Measurements from ENCODE around the gene VWF.
A peak's percentile ranks its signal among the peaks of the same experiment; 100 is the strongest.

DNA sequence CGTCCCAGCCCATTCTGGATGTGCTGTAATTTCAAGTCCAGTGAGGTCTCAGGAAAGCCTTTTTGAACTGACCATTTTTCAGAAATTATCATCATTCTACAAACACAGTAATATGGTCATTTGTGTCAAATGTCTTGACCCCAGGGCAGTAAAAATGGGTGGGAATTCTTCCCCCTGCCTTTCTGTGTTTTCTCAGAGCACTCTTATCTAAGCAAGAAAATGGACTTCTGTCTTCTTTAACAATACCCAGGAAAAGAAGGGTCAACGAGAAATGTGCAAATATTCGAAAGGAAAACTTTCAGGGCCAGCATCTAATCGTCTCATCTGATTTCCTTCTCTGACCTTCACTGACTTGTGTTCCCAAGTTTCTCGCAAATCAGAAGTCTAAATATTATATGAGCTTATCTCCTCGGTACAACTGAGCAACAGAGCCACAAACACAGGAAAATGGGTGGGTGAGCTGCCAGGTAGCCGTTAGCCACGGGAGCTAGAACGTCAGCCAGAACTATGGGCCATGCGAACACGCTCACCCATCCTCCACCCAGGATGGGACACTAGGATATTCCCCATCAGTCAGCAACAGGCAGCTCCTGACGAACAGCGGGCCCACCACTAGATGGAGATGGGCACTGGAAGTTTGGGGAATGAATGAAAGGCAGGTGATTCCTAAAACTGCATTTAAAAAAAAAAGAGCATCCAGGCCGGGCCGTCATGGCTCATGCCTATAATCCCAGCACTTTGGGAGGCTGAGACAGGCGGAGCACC lies 57.1 kb downstream of the VWF start:
- TF ChIP-seq, protein P1, sequence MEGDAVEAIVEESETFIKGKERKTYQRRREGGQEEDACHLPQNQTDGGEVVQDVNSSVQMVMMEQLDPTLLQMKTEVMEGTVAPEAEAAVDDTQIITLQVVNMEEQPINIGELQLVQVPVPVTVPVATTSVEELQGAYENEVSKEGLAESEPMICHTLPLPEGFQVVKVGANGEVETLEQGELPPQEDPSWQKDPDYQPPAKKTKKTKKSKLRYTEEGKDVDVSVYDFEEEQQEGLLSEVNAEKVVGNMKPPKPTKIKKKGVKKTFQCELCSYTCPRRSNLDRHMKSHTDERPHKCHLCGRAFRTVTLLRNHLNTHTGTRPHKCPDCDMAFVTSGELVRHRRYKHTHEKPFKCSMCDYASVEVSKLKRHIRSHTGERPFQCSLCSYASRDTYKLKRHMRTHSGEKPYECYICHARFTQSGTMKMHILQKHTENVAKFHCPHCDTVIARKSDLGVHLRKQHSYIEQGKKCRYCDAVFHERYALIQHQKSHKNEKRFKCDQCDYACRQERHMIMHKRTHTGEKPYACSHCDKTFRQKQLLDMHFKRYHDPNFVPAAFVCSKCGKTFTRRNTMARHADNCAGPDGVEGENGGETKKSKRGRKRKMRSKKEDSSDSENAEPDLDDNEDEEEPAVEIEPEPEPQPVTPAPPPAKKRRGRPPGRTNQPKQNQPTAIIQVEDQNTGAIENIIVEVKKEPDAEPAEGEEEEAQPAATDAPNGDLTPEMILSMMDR (conservative IDR thresholded peaks at IDR 0.05; ENCODE audit: low read depth in 2 of 2) = peak; percentile 64 to 82
- TF ChIP-seq POLR2AphosphoS5 (IDR thresholded peaks at IDR 0.05; ENCODE audit: low read depth) (no peak), CREB1 (CRISPR knock-in tag; IDR thresholded peaks at IDR 0.05; ENCODE audit: low read depth) (no peak), EZH2 (IDR thresholded peaks at IDR 0.05; ENCODE audit: low read depth, unreplicated experiment) (no peak), EZH2phosphoT487 (IDR thresholded peaks at IDR 0.05; ENCODE audit: unreplicated experiment) (no peak), NANOG (IDR thresholded peaks at IDR 0.05; ENCODE audit: borderline replicate concordance) (no peak), ETS1 (IDR thresholded peaks at IDR 0.05) (no peak), JUNB (IDR thresholded peaks at IDR 0.05; ENCODE audit: unreplicated experiment) (no peak), STAT1 (IDR thresholded peaks at IDR 0.05; ENCODE audit: unreplicated experiment) (no peak), ZNF114 (CRISPR knock-in tag; IDR thresholded peaks at IDR 0.05) (no peak), ZNF331 (CRISPR knock-in tag; IDR thresholded peaks at IDR 0.05; ENCODE audit: low read depth) (no peak), ZNF462 (CRISPR knock-in tag; IDR thresholded peaks at IDR 0.05) (no peak)
- TF ChIP-seq, protein P2, sequence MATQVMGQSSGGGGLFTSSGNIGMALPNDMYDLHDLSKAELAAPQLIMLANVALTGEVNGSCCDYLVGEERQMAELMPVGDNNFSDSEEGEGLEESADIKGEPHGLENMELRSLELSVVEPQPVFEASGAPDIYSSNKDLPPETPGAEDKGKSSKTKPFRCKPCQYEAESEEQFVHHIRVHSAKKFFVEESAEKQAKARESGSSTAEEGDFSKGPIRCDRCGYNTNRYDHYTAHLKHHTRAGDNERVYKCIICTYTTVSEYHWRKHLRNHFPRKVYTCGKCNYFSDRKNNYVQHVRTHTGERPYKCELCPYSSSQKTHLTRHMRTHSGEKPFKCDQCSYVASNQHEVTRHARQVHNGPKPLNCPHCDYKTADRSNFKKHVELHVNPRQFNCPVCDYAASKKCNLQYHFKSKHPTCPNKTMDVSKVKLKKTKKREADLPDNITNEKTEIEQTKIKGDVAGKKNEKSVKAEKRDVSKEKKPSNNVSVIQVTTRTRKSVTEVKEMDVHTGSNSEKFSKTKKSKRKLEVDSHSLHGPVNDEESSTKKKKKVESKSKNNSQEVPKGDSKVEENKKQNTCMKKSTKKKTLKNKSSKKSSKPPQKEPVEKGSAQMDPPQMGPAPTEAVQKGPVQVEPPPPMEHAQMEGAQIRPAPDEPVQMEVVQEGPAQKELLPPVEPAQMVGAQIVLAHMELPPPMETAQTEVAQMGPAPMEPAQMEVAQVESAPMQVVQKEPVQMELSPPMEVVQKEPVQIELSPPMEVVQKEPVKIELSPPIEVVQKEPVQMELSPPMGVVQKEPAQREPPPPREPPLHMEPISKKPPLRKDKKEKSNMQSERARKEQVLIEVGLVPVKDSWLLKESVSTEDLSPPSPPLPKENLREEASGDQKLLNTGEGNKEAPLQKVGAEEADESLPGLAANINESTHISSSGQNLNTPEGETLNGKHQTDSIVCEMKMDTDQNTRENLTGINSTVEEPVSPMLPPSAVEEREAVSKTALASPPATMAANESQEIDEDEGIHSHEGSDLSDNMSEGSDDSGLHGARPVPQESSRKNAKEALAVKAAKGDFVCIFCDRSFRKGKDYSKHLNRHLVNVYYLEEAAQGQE (IDR thresholded peaks at IDR 0.05; ENCODE audit: unreplicated experiment) = no peak
